ENCODE measurements around the gene CAMK2D.

The CAMK2D gene

DNA sequence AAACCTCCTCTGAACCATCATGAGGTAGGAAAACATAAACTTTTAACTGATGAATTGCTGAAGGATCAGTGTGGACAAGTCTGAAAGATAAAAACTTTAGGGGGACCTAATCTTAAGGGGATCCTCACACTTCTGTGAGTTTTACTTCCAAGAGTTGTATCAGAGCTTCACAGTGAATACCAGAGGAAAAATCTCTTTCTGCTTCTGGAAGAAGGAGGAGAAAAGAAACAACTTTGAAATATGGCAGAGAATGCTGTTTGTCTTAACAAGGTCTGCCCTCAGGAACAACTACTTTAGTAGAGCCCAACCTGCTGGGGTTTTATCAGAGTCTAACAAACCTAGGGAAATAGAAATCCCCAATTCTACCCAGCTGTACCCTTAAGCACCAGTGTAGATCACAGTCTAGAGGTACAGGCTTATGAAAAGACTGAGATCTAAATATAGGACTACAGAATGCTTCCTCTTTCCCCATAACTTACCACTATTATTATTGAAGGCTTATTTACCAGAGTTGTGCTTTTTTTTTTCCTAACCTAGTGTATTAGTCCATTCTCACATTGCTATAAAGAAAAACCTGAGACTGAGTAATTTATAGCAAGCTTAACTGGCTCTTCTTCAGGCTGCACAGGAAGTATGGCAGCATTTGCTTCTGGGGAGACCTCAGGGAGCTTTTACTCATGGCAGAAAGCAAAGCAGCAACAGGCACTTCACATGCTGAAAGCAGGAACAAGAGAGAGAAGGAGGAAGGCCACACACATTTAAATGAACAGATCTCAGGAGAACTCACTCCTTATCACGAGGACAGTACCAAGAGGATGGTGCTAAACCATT lies 167.9 kb downstream of the CAMK2D start:
- no peak for DNase-seq

DNA sequence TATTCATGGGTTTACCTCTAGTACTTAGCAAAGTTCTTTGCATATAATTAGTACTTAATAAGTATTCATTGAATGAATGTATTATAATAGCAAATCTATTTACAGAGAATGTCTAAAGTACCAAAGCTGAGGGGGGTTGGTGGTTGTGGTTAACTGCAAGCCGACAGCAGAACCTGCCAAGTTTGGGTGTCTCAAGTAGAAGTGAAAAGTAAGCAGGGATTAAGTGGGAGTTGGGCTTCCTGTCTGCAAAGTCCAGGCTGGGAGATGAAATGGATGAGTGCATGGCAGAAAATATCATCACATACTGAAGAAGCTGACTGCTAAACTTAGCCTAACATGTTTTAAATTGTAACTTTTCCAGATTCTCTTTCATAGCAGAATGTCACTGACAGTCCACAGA lies 169.6 kb downstream of the CAMK2D start:
- DNase-seq: no peak

DNA sequence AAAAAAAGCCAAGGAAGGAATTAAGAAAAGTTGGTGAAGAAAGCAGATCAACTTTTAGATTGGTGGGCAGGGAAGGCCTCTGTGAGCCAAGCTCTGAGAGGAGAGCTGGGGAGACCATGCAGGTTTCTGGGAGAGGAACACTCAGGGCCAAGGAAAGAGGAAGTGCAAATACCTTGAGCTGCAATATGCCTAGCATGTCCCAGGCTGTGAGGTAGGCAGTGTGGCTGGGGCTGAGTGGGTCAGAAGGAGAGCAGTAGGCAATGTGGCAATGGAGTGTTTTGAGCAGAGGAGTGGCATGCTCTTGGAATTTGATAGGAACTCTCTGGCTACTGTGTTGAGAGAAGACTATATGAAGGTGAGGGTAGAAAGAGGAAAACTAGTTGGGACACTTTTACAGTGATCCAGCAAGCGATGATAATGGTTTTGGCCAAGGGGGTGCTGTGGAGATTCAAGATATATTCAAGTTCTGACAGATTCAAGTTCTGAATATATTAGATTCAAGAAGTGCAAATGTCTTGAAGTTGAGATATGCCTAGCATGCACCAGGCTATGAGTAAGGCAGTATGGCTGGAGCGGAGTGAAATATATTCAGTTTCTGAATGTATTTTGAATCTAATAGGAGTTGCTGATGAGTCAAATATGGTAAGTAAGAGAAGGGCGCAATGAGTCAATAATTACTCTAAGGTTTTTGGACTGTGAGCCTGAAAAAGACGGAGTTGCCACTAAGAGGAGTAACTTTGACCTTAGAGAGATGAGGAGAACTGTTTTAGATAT lies 172.5 kb downstream of the CAMK2D start:
- DNase-seq: peak; percentile 9

DNA sequence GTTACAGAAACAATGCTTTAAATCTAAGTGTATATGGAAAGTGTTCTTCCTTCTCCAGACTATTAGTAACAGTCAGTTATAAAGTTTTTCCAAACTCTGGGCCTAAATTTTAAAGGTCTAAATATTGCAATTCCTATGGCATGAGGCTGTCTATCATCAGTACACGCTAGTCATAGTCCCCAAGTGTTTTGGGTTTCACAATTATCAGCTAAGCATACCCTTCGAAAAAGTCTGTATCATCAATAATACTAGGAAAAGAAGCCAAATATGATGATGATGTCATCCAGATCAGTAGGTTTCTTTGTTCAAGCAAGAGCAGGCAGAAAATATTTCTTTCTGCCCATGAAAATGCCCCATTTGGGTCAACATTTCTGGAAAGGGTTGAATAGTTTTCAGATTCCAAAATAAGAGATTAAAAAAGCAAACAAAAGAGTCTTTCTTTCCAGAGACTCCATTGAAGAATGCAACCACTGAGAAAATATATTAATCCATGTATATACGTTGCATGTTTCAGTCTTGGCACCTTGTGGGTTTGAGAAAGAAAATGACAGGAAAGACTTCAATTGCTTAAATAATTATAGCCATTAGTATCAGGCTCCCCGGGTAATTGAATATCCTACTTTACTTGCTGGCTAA lies 173.8 kb downstream of the CAMK2D start:
- no peak for DNase-seq

DNA sequence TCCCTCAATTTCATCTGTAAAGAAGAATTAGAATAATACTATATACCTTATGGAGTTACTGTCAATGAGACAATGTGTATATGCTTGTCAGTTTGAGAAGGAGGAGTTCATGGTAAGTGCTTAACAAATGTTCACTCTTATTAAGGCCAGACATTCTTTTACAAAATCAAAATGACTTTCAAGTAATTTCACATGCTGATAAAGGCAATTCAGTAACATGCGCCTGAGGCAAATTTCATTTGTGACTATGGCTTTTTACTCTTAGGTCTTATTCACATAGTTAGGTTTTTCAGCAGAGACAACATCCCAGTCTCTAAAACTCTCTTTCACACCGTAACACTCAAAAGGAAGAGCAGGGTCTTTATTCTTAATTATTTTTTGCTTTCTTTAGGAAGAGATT lies 174.4 kb downstream of the CAMK2D start:
- DNase-seq: no peak

DNA sequence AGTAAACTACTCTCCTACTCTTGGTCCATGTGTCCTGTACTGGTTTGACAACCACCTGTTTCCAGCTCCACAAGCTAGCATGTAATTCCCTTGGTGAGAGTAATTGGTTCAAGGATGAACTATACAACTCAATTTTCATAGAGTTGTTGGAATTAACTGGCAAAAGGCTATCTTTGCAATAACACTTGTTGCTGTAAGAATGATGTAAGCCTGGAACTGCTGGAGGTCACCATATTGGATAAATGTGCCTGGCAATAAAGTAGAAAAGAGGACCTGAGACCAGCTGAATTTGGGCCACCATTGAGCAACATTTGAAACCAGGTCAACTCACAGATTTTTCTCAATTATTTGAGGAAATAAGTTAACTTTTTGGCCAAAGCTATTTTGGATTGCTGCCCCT lies 175.5 kb downstream of the CAMK2D start:
- DNase-seq: no peak

DNA sequence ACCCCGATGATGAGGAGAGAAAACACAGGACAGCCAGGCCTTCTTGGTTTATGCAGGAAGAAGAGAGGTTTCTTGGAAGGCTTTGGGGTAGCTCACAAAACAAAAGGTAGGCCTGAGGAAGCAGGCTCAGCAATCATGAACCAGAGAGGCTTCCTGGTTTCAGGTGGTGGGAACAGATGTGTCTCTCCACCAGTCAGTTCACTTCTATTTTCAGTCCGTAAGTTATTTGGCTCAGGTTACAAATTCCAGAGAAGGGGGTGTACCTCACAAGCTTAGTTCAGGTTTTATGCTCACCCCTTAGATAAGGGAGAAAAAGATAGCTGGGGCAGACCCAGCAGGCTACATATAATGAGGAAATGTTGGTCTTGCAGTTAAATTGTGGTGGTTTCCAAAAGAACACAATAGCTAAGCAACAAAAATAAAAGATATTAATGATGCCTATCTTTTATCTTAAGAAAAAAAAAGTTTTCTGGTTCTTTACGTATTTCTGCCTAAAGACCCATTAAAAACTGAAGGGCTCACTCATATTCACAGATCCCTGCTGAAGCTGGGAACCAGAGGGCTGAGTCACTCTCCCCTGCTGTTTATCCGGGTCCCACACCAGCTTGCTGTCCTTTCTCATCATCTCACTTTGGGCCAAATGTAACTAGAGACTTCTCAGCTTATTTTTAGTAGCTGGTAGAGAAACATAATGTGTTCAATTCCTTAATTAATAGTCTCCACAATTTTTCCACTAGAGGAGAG lies 177.0 kb downstream of the CAMK2D start:
- DNase-seq: no peak

DNA sequence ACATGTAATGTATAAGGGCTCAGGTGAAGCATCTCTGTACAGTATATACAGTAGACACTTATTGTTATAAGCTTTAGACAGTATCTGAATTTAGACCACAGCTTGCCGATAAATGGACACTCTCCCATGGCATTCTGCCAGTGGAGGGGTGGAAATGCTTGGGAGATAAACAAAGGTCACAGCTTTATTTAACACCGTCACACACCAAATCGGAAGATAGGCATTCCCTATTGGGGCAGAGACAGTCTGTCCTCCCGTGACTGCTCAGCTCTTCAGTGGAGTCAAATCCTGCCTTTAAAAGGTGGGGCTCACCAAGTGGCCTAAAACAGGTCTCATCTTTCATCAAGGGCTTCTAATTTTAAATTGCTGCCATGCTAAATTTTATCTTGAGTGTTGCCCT lies 178.8 kb downstream of the CAMK2D start:
- no peak for DNase-seq

DNA sequence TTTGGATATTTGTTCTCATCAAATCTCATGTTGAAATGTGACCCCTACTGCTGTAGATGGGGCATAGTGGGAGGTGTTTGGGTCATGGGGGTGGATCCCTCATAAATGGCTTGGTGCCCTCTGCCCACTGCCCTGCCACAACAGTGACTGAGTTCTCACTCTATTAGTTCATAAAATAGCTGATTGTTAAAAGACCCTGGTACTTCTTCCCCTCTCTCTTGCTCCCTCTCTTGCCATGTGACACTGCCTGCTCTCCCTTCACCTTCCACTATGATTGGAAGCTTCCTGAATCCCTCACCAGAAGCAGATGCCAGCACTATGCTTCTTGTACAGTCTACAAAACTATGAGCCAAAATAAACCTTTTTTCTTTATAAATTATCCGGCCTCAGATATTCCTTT lies 182.2 kb downstream of the CAMK2D start:
- DNase-seq: no peak

DNA sequence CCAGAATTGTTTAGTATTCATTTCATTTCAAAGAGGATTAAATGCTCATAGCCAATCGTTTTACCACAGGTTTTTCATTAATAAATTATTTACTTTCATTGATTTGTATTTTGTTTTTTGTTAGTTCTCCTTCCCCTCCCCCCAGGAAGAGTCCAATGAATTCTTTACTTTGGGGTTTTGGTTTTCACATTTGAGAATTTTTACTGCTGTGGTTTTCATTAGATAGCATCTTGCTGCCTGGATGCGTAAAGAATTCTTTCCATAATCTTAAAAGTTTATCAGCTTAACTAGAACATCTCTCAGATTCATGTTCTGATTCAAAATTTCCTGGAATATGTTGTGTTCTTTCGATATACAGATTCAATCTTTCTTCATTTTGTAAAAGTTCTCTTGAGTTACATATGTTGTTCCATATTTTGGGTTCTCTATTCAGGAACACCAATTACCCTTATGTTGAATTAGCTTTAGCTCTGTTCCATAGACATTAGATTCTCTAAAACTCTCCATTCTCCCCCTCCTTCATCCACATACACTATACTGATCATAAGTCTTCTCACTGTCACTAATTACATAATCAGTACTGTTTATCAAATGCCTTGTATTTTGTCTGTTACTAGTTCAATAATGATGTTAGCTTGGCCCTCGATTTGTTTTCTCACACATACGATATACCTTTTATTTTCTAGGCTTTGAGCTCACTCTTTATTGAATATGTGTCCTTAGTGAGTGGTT lies 184.4 kb downstream of the CAMK2D start:
- DNase-seq: no peak

DNA sequence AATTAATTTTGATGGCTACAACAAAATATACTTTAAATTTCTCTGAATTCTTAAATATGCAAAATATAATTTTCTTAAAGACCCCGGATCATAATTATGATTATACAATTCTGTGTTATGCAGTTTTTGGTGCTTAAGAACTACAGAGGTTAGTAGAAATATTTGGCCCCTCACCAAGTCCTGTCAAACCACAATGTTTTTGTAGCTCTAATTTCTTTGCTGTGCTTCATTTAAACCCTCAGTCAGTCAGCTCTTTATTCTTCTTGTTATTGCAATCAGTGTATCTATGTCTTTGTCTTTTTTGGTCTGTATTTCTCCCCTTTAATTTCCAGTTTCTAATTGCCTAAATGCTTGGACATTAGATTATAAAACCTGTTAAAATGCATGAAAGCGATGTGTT lies 186.1 kb downstream of the CAMK2D start:
- DNase-seq: no peak

DNA sequence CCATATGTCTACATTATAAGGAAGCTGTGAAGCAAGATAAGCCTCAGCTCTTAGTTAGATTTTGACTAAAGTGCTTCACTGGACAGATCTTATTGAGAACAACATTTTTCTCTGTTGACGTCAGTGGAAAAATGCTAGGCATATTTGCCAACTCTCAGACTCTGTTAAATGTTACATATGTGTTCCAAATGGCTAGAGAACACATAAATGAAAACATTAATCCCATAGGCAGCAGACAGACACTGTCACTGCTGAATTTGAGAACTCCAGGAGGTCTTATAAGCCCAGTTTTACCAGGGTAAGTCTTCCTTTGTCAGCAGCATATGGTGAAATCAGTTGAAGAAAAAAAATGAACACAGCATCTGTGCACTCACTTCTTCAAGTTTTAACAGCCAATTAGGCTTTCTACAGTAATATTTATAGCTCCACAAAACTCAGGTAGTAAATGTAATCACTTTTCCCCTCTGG lies 186.9 kb downstream of the CAMK2D start:
- DNase-seq: no peak

DNA sequence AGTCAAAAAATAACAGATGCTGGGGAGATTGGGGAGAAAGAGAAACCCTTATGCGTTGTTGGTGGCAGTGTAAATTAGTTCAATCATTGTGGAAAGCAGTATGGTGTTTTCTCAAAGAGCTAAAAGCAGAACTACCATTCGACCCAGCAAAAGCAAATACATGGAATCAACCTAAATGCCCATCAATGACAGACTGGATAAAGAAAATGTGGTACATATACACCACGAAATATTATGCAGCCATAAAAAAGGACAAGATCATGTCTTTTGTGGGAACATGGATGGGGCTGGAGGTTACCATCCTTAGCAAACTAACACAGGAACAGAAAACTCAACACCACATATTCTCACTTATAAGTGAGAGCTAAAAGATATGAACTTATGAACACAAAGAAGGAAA lies 188.9 kb downstream of the CAMK2D start:
- no peak for DNase-seq

DNA sequence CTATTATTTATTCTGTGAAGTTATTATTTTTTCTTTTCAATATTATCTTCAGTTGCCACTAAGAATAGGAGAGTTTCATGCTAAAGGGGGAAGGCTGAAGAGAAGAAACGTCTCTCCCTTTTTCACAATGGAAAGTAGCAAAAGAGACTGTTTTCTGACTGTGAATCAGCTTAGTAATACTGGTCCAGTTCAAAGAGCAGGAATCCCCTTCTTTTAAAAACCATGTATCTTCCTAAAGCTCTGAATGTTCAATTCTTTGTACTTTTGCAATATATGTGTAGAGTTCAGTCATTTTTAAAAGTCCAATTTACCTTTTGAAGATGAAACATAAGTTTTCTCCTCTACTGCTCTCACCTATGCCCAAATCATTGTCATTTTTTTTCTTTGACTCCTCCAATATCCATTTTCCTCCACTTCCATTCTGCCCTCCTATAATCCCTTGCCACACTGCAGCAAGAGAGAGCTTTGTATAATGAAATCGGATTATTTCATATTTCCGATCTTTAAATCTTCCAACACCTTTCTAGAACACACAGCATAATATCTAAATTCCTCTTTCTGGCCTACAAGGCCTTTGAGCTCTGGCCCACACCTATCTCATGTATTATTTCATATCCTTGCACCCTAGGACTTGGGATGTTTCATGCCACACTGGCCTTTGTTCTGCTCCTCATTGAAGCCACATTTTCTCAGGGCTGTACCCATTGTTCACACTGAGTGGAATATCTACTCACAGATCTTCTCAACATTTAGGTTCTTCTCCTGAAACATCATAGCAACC lies 195.3 kb downstream of the CAMK2D start:
- peak; percentile 13 for DNase-seq

DNA sequence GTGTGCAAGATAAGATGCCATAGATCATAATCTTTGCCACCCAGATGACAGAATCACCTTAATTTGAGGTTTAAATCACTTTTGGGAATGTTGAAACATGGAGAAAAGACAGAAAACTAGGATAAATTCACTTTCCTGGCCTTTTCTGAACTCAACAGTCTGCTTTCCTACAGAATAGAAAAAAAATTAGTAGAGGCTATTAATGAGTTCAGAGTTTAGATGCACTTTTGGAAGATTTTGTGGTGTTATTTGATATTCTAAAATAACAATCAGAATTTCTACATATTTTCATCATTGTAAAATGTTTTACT lies 195.9 kb downstream of the CAMK2D start:
- DNase-seq: no peak

DNA sequence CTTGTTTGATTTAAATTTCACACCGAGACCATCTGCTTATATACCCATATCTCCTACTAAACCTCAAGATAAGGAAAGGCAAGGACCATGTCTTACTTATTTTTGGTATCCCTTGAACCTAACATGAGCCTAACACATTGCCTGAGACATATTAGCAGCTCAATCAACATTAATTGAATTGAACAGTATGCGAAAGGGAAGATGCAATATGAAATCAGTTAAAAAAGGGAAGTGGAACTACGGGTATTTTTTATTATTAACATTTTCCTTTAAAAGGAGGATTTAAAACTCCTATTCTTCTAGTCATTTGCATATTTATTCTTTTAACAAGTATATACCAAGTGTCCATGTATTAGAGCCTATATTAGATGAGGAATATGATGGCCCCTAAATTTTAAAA lies 197.0 kb downstream of the CAMK2D start:
- no peak for DNase-seq

DNA sequence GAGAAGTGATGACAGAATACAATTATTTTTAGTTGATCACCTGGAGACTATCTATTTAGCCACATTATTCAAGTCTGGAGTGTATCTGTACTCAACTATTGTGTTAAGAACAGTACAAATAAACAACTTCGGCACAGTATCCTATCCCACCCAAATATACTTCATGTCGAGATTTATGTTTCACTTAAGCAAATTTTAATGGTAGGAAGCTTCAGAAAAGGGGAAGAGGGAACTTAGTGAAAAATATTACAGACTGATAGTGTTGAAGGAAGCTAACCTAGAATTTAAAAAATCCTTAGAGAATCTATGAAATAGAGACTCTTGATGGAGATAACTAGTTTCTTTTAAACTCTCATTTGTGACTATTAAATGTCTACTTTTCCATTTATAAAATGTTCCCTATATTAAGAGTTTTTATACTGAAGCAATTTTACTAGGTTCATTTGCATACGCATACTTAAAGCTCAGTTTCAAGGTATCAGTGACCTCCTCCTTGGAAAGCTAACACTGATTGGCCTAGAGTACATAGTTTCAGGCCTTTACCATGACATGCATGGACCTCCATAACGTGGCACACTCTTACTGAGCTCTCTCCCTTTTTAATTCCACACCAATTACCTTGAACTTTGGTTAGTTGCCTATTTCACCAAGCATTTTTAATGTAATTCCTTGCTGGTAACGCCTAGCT lies 197.7 kb downstream of the CAMK2D start:
- DNase-seq: no peak

DNA sequence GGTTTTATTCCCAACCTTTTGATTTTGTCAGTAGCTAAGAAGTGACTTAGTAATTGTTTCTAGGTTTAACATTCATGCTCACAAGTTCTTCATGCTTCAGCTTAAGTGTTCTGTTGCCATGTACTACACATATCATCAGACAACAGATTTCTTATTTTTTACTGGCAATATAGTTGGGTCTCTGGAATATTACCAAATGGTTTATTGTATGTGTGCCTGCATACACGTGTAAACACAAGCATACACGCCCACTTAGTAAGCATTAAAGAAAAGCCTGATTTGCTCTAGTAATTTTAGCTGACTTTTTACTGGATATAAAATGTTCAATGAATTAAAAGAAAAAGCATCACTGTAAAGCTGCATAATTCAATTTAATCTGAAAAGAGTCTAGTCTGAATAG lies 199.8 kb downstream of the CAMK2D start:
- DNase-seq: no peak

DNA sequence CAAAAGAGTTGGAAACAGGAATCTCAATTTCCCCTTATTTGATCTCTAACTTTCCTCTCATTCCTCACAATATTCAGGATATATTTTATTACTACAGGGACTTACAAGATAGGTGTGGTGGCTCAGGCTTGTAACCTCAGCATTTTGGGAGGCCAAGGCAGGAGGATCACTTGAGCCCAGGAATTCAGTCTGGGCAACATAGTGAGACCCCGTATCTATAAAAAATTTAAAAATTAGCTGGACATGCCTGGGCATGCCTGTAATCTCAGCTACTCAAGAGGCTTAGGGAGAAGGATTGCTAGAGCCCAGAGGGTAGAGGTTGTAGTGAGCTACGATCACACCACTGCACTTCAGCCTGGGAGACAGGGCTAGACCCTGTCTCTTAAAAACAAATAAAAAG lies 200.4 kb downstream of the CAMK2D start:
- DNase-seq: no peak

DNA sequence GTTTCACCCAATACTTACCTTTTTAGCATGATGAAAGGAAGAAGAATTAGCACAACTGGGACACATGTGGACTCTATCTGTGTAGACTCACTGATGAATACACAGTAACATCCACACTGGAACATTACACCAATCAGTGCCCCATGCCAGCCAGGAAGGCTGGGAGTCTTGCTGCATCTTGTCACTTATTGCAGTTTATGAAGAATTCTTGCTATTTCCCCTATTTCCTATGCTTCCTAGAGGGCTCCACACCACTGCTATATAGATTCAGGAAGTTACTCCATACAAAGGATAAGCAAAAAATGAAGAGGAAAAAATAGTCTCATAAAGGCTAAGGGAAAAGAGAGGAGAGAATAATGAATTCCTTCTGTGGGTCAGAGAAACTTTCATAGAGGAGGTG lies 201.0 kb downstream of the CAMK2D start:
- no peak for DNase-seq

DNA sequence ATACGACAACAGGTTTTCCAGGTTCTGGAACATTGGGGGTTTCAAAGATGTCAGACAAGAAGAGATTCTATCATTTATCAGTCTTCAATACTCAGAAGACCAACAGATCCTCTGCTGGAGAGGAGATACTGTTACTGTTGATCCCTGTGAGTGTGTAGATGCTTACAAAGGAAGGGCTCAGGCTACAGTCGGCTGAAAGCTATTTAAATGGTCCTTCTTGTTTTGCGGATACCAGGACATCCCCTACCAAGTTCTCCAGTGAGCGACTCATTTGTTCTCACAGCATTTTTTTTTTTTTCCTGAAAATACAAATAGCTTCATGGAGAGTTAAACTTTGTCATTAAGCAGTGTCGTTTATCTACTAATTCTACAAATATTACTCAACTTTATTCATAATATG lies 201.6 kb downstream of the CAMK2D start:
- no peak for DNase-seq
